Stimulated activated CD4-positive, alpha-beta T cell treated with anti-CD3 and anti-CD28 coated beads, Interleukin-15, amount 100 ng/mL, for 24 hours (primary cell): ENCODE results near the gene CCDC116.
"Not testable (repeated sequence)": the region's sequence is repeated elsewhere in the genome, so short reads cannot be mapped to it uniquely, and the experiment has no call there.

Experiments
- DNase-seq: peaks from one replicate; pipeline ENCODE4 v3.0.0-alpha.2; 2020

Gene CCDC116

DNA sequence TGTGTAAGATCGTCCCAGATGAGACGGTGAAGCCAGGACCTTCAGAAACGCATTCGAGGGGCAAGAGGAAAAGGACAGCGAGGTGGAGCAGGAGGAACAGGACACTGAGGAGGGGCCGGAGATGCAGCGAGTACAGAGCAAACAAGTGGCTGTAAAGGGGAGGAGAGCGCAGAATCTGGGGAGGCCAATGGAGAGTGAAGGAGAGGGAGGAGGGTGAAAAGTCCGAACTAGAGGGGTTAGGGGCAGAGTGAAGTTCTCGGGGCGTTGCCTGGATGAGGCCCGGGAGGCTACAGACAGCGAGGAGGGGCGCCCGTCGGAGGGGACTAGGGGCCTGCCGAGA lies 24.4 kb downstream of the CCDC116 start:
- no peak for DNase-seq

DNA sequence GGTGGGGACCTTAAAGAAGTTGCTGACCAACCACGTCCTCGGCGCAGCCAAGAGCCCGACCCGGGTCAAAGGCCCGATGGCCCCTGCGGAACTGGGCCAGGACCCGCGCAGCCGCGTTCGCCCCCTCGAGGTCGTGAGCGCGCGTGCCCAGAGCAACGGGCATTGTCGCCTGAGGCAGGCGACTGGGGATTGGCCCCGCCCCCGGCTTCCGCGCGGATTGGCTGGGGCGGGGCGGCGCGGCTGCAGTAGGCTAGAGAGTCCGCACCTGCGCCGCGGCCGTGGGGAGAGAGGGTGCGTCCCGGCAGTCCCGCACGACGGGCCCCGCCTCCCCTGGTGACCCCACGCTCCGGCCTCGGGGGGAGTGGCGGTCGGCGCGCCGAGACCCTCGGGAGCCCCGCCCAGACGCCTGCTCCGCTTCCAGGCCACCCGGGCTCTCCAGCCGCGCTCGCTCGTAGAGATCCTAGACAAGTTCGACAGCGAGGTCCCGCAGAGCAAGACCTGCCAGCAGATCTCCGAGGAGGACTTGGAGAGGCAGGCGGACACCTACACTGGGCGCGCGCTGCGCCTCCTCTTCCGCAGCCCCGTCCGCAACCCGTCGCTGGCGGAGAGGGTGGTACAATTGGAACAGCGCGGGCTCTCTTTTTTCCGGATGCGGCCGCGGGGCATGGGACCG lies 24.9 kb downstream of the CCDC116 start:
- DNase-seq = peak; percentile 90

GRCh38 chr22:21659864-21660525 lies 27.4 kb downstream of the CCDC116 start:
- DNase-seq = no peak

GRCh38 chr22:21660904-21661303 lies 28.3 kb downstream of the CCDC116 start:
- DNase-seq = no peak

DNA sequence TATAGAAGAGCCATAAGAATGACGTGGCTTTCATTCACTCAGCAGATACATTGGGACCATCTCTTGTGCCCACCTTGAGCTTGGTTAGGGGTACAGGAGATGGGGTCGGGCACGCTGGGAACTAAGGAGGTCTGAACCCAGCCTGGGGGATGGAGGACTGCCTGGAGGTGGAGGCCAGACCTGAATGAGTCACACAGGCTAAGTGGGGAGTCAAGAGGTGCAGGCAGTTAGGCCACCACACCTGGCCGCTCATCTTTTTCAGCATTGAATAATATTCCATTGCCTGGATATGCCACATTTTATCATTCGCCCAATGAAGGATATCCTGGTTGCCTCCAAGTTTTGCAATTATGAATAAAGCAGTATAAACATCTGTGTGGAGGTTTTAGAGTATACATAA lies 29.4 kb downstream of the CCDC116 start:
- DNase-seq = no peak

DNA sequence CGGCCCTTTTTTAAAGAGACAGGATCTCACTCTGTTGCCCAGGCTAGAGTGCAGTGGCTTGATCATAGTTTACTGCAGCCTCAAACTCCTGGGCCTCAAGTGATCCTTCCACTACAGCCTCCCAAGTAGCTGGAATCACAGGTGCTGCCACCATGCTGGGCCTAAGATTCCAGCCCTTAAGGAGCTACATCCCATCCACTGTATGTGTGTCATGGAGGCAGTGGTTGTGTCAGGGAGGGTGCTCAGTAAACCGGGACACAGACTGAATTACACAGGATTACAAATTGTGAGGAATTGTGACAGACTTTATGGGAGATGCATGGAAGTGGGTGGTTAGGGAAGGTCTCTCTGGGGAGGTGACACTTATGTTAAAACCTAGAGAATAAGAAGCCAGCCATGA lies 31.2 kb downstream of the CCDC116 start:
- no peak for DNase-seq

GRCh38 chr22:21665047-21665851 lies 32.7 kb downstream of the CCDC116 start:
- no peak for DNase-seq

- no peak for DNase-seq
Measured at GRCh38 chr22:21666786-21667185, 34.2 kb downstream of the CCDC116 start.

DNA sequence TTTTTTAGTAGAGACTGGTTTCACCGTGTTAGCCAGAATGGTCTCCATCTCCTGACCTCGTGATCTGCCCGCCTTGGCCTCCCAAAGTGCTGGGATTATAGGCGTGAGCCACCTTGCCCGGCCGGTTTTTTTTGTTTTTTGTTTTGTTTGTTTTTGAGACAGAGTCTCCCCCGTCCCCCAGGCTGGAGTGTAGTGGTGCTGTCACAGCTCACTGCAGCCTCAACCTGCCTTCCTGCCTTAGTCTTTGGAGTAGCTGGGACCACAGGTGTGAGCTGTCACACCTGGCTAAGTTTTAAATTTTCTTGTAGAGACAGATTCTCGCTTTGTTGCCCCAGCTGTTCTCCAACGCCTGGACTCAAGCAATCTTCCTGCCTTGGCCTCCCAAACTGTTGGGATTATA lies 36.5 kb downstream of the CCDC116 start:
- DNase-seq = no peak

DNA sequence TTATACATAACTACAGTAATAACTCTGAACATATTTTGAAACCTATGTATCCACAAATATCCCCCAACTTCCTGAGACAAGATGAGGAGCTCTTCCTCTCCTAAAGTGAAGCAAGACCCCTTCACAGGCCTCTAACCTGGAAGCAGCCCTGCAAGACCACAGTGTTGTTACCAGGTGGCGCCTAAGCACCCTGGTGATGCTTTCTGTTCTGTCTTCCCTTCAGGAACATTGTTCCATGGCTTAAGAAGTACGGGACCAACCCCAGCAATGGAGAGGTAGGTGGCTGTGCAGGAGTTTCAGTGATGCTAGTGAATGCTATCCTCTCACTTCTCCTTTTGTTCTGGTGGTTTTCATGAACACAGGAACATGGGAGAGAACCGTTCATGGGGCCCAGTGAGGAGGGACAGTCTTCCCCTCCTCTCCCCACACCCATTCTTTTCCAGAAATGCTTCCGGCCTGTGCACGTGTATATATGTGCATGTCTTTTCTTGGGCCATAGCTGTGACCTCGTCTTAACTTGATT lies 39.6 kb downstream of the CCDC116 start:
- no peak for DNase-seq

- DNase-seq = no peak
Measured at GRCh38 chr22:21673534-21674321, 41.2 kb downstream of the CCDC116 start.

DNA sequence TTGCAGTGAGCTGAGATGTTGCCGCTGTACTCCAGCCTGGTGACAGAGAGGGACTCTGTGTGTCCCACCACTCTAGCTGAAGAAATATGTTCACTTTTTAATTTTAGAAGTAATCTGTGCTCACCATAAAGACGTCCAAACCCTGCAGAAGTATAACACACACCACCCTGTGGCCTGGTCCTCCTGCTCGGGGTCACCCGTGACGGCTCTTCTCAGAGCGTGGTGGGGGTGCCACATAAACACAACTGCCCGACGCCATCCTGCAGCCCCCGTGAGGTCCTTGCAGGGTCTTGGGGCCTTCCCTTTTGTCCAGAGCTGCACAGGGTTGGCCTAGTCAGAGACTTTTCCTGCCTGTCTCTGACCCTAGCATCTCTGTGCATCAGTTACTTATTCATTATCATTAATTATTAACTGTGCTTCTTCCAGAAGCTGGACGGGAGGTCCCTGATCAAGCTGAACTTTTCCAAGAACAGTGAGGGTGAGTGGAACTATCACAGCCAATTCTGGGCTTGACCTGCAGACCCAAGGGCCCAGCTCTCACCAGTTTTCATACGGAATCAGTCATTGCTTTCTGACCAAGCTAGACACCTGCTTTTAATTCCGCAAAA lies 42.2 kb downstream of the CCDC116 start:
- no peak for DNase-seq

DNA sequence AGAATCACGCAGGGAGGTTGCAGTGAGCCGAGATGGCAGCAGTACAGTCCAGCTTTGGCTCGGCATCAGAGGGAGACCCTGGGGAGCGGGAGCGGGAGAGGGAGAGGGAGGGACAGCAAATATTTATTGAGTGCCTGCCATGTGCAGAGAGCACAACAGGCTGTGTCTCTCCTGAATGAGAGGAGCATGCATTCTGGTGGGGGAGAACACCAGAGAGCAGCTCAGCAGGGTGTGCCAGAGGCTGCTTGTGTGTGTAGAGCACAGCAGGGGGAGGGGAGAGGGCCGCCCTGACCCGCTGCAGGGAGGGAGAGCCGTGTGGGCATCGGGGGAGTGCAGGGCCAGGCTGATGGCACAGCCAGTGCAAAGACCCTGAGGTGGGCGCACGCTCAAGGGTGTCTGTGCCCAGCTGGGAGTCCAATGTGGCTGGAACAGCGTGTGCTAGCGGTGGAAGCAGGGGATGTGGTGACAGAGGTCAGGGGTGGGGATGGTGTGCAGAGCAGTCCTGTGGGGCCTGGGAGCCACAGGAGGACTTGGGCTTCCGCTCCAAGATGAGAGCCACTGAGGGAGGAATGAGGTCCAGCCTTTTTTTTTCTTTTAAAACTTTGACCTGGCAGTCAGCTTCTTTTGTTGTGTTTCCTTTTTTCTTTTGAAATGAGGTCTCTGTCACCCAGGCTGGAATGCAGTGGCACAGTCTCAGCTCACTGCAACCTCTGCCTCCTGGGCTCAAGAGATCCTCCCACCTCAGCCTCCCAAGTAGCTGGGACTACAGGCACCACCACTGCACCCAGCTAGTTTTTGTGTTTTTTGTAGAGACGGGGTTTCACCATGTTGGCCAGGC lies 45.3 kb downstream of the CCDC116 start:
- DNase-seq = no peak

- DNase-seq = not testable (repeated sequence)
Measured at GRCh38 chr22:21678842-21679241, 46.3 kb downstream of the CCDC116 start.

GRCh38 chr22:21679383-21679782 lies 46.8 kb downstream of the CCDC116 start:
- no peak for DNase-seq

DNA sequence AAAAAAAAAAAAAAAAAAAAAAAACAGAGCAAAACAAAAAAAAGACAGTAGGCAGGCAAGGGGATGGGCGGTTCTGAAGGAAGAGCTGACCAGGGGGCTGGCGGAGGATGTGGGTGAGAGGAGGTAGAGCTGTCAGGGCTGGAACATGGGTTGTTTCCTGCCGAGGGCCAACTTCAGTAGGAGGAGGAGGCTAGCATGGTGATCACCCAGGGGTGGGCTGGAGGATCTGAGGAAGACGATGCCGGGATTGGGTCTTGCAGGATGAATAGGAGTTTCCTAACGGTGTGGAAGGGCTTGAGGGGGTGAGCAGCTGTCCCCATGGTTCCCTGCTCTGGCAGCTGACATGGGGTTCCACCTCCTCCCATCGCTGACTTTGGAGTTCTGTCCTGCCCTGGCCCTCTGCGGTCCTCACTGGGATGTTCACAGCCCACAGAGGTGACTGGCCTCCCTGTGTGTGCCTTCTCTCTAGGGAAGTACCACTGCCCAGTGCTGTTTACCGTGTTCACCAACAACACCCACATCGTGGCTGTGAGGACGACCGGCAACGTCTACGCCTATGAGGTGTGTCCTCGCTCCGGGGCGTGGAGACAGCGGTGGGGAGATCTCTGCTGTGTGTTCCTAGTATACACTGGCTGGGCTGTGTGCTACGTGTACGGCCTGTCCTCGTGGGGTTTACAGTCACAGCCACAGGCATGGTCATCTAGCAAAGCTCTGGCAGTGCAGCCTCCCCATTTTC lies 48.4 kb downstream of the CCDC116 start:
- no peak for DNase-seq

- peak; percentile 22 for DNase-seq
Measured at GRCh38 chr22:21681566-21682370, 49.2 kb downstream of the CCDC116 start.

DNA sequence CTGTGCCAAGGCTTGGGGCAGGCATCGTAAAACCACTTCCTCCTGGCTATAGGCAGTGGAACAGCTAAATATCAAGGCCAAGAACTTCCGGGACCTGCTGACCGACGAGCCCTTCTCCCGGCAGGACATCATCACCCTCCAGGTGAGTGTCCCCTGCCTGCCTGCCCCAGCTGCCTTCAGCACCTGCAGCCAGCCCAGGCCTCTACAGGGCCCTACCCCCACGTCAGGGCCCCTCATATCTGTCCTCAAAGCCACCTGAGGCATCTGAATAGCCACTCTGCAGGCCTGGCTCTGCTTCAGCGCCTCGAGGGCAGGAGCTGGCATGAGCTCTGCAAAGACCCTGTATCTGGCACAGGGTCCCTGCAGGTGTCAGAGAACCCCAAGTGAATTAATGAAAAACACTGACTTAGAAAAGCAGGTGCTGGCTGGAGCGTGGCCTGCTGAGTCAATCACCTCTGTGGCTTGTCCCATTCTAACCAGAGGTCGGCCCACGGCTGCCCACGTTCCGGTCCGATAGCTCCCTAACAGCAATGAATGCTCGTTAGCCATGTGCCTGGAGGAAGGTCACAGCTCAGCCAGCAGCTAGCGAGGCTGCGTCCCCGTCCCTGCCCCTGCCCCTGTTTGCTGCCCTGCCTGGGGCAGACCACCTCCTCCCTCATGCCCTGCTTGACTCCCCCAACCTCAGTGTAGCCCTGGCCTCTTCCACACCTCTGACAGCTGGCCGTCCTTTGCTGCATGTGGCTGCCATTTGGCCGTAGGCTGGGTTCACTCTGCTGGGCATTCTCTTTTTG lies 50.0 kb downstream of the CCDC116 start:
- no peak for DNase-seq

GRCh38 chr22:21683401-21683811 lies 50.8 kb downstream of the CCDC116 start:
- DNase-seq = no peak
